Endothelial cell (in vitro differentiated cells): ENCODE measurements around the gene WDR62. TPM values are rescaled to one million over a fixed set of nuclear protein-coding genes. Genes with fewer than 3 reads are reported as not detected.

Source experiments
- DNase-seq: peaks from one replicate; pipeline ENCODE4 v3.0.0; 2021; ENCODE audit warnings: low spot score
- H3K27ac Mint-ChIP-seq: one replicate; pipeline ENCODE4 v1.8.0; 2021; ENCODE audit warnings: mixed read lengths, inconsistent platforms; ENCODE audit not compliant: unreplicated experiment
- H3K27me3 Mint-ChIP-seq: one replicate; pipeline ENCODE4 v1.8.0; 2021; ENCODE audit warnings: mild to moderate bottlenecking, moderate library complexity, mixed read lengths, inconsistent platforms; ENCODE audit not compliant: unreplicated experiment
- H3K36me3 Mint-ChIP-seq: one replicate; pipeline ENCODE4 v1.8.0; 2021; ENCODE audit warnings: mild to moderate bottlenecking, low read depth, mixed read lengths, inconsistent platforms; ENCODE audit not compliant: unreplicated experiment
- H3K4me1 Mint-ChIP-seq: one replicate; pipeline ENCODE4 v1.8.0; 2021; ENCODE audit warnings: mild to moderate bottlenecking, mixed read lengths, inconsistent platforms; ENCODE audit not compliant: unreplicated experiment
- H3K4me3 Mint-ChIP-seq: one replicate; pipeline ENCODE4 v1.8.0; 2021; ENCODE audit warnings: mild to moderate bottlenecking, mixed read lengths, inconsistent platforms; ENCODE audit not compliant: unreplicated experiment
- H3K9me3 Mint-ChIP-seq: one replicate; pipeline ENCODE4 v1.8.0; 2021; ENCODE audit warnings: mixed read lengths, inconsistent platforms; ENCODE audit not compliant: unreplicated experiment
- total RNA-seq: library from RNA; stranded (reverse); fragmentation: NEBNext Ultra II Directional; extraction: Animal tissue kit (Norgen Biotek cat#: 25700); gene quantifications from one replicate; pipeline ENCODE4 v1.2.1, GENCODE V29; 2021; ENCODE audit not compliant: unreplicated experiment
- TF ChIP-seq, protein P1 (sequence below): fragments of 200-600 bp; sonication (generic); IDR thresholded peaks from one replicate; pipeline ENCODE4 v1.5.0; 2021; ENCODE audit warnings: antibody characterized with exemption; ENCODE audit not compliant: unreplicated experiment

WDR62 gene
- total RNA-seq, 1 donor from 2014 or later, result 8.5 TPM

- peaks cover 34% of the 10 kb centered on the region for H3K4me1 Mint-ChIP-seq
- TF ChIP-seq, protein P1, sequence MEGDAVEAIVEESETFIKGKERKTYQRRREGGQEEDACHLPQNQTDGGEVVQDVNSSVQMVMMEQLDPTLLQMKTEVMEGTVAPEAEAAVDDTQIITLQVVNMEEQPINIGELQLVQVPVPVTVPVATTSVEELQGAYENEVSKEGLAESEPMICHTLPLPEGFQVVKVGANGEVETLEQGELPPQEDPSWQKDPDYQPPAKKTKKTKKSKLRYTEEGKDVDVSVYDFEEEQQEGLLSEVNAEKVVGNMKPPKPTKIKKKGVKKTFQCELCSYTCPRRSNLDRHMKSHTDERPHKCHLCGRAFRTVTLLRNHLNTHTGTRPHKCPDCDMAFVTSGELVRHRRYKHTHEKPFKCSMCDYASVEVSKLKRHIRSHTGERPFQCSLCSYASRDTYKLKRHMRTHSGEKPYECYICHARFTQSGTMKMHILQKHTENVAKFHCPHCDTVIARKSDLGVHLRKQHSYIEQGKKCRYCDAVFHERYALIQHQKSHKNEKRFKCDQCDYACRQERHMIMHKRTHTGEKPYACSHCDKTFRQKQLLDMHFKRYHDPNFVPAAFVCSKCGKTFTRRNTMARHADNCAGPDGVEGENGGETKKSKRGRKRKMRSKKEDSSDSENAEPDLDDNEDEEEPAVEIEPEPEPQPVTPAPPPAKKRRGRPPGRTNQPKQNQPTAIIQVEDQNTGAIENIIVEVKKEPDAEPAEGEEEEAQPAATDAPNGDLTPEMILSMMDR, result no peak
- peak overlapping the region; percentile 30 for H3K27ac Mint-ChIP-seq
- H3K36me3 Mint-ChIP-seq, result peaks cover 7% of the 10 kb centered on the region
- H3K27me3 Mint-ChIP-seq, result peaks cover 9% of the 10 kb centered on the region
- DNase-seq, result no peak
- peak overlapping the region; percentile 83 for H3K4me3 Mint-ChIP-seq
- no peaks in the 10 kb centered on the region for H3K9me3 Mint-ChIP-seq
Observed at GRCh38 chr19:36009633-36010379, 44.9 kb upstream of the WDR62 start.

DNA sequence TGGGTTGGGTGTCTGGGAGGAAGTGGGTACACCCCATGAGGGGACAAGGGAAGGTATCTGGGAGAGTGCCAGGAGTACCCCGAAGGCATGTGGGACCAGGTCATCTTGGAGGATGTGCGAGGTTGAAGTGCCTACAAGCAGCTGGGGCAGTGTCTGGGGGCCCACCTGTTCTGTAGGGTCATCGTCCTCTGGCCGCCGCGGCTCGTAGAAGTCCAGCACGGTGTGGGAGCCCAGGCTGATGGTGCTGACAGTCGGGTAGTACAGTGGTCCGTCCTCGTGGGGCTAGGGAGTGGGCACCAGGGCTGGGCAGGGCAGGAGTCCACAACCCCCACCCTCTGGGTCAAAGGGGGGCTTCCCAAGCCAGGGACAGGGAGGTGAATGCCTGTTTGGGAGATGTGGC is 44.3 kb upstream of the WDR62 start:
- Mint-ChIP-seq H3K4me3 (peak overlapping the region; percentile 83), H3K4me1 (peaks cover 36% of the 10 kb centered on the region), H3K27ac (no peak overlapping the region), H3K9me3 (no peaks in the 10 kb centered on the region), H3K27me3 (peaks cover 13% of the 10 kb centered on the region), H3K36me3 (peaks cover 12% of the 10 kb centered on the region)
- TF ChIP-seq, protein P1, result no peak
- DNase-seq, result no peak

- H3K36me3 Mint-ChIP-seq, result peaks cover 30% of the 10 kb centered on the region
- H3K27me3 Mint-ChIP-seq, result peaks cover 19% of the 10 kb centered on the region
- H3K27ac Mint-ChIP-seq, result peak overlapping the region; percentile 97
- H3K9me3 Mint-ChIP-seq, result no peaks in the 10 kb centered on the region
- TF ChIP-seq, protein P1, result no peak
- no peak for DNase-seq
- peaks cover 38% of the 10 kb centered on the region for H3K4me1 Mint-ChIP-seq
- peak overlapping the region; percentile 100 for H3K4me3 Mint-ChIP-seq
Observed at GRCh38 chr19:36013280-36014011, 41.3 kb upstream of the WDR62 start.

- peak; percentile 98 for DNase-seq
- Mint-ChIP-seq H3K4me3 (peak within 1 kb of the TSS; percentile 100), H3K27me3 (peaks cover 19% of the 10 kb centered on the region), H3K27ac (peak within 1 kb of the TSS; percentile 97), H3K9me3 (no peaks in the 10 kb centered on the region), H3K4me1 (peaks cover 33% of the 10 kb centered on the region), H3K36me3 (peaks cover 30% of the 10 kb centered on the region)
- TF ChIP-seq, protein P1, result no peak
Observed at GRCh38 chr19:36014012-36014924, 40.4 kb upstream of the WDR62 start, which contains the start of gene ALKBH6. Gene ALKBH6, minus strand, starts transcription at chr19:36014213. Its CDS starts 816 bp downstream, at chr19:36013397.
